CD14-positive monocyte (primary cell): Measurements from ENCODE around the gene SLC17A6. TPM values are rescaled to one million over a fixed set of nuclear protein-coding genes. Genes with fewer than 3 reads are reported as not detected.

Experiments
- DNase-seq, 3 donors: peaks; one replicate each; pipeline ENCODE4 v3.0.0-alpha.2; 2011 to 2022
- H2AFZ ChIP-seq: 2 replicates; pipeline ENCODE4 v1.6.0; 2012; ENCODE audit warnings: mild to moderate bottlenecking, low read depth, low read length, inconsistent platforms; ENCODE audit not compliant: insufficient read depth, poor library complexity, severe bottlenecking
- H3K27ac ChIP-seq, 2 donors: 1 replicate in 1 of 2; 2 replicates in 1 of 2; pipeline ENCODE4 v1.5.1; 2012 to 2013; ENCODE audit warnings: low read length in 2 of 2, control low read depth in 1 of 2, inconsistent platforms in 1 of 2, low read depth in 1 of 2, mild to moderate bottlenecking in 1 of 2
- H3K27me3 ChIP-seq, 2 donors: one replicate each; pipeline versions ENCODE4 v1.6.0 to v1.6.1; 2011 to 2013; ENCODE audit warnings: low read length in 2 of 2; ENCODE audit not compliant: control insufficient read depth in 2 of 2, insufficient read depth in 2 of 2
- H3K36me3 ChIP-seq, 2 donors: replicated peaks in 1 of 2; 1 replicate in 1 of 2; 2 replicates in 1 of 2; pipeline versions ENCODE4 v1.5.1 to v1.6.1; 2012 to 2013; ENCODE audit warnings: low read length in 2 of 2, control low read depth in 1 of 2, inconsistent platforms in 1 of 2, mild to moderate bottlenecking in 1 of 2; ENCODE audit not compliant: insufficient read depth in 2 of 2, control insufficient read depth in 1 of 2
- H3K4me1 ChIP-seq, 2 donors: 1 replicate in 1 of 2; 2 replicates in 1 of 2; pipeline versions ENCODE4 v1.5.1 to v1.6.1; 2012 to 2013; ENCODE audit warnings: low read length in 2 of 2, control low read depth in 1 of 2, inconsistent platforms in 1 of 2, mild to moderate bottlenecking in 1 of 2, moderate library complexity in 1 of 2; ENCODE audit not compliant: insufficient read depth in 2 of 2, control insufficient read depth in 1 of 2
- H3K4me2 ChIP-seq: replicated peaks from 2 replicates; pipeline ENCODE3; 2012; ENCODE audit warnings: low read length, moderate library complexity, mild to moderate bottlenecking; ENCODE audit not compliant: poor library complexity, severe bottlenecking; ENCODE audit errors: extremely low read depth
- H3K4me3 ChIP-seq, 3 experiments: fragments of 200-600 bp in 1 of 3; sonication (generic) in 1 of 3; replicated peaks in 1 of 3; 1 replicate in 2 of 3; 2 replicates in 1 of 3; pipeline ENCODE4 v1.5.1; 2011 to 2013; ENCODE audit warnings: low read length in 3 of 3, mild to moderate bottlenecking in 3 of 3, control low read depth in 2 of 3, low read depth in 2 of 3, inconsistent platforms in 1 of 3, moderate library complexity in 1 of 3
- H3K79me2 ChIP-seq: 2 replicates; pipeline ENCODE4 v1.6.0; 2012; ENCODE audit warnings: mild to moderate bottlenecking, control low read depth, inconsistent platforms, low read length, moderate library complexity; ENCODE audit not compliant: insufficient read depth
- H3K9ac ChIP-seq: 2 replicates; pipeline ENCODE4 v1.6.0; 2017; ENCODE audit warnings: low read length, mild to moderate bottlenecking; ENCODE audit not compliant: insufficient read depth, poor library complexity, severe bottlenecking
- H3K9me3 ChIP-seq, 2 donors: replicated peaks in 1 of 2; 1 replicate in 1 of 2; 2 replicates in 1 of 2; pipeline versions ENCODE4 v1.5.1 to v1.6.1; 2012 to 2013; ENCODE audit warnings: low read length in 2 of 2, control low read depth in 1 of 2; ENCODE audit not compliant: control insufficient read depth in 1 of 2, insufficient read depth in 1 of 2
- H4K20me1 ChIP-seq: 2 replicates; pipeline ENCODE4 v1.6.0; 2012; ENCODE audit warnings: mild to moderate bottlenecking, low read length, control low read depth, moderate library complexity; ENCODE audit not compliant: insufficient read depth
- H3K27ac Mint-ChIP-seq, 7 donors: one replicate each; pipeline ENCODE4 v1.8.0; 2020; ENCODE audit warnings: mild to moderate bottlenecking in 7 of 7, mixed read lengths in 7 of 7, moderate library complexity in 6 of 7, inconsistent platforms in 2 of 7
- H3K27me3 Mint-ChIP-seq, 3 donors: one replicate each; pipeline ENCODE4 v1.8.0; 2021 to 2022; ENCODE audit warnings: low read depth in 3 of 3, mild to moderate bottlenecking in 3 of 3, mixed read lengths in 3 of 3, moderate library complexity in 3 of 3, inconsistent platforms in 1 of 3
- H3K36me3 Mint-ChIP-seq, 2 donors: one replicate each; pipeline ENCODE4 v1.8.0; 2020; ENCODE audit warnings: mixed read lengths in 2 of 2, inconsistent platforms in 1 of 2, mild to moderate bottlenecking in 1 of 2
- H3K4me1 Mint-ChIP-seq: one replicate; pipeline ENCODE4 v1.8.0; 2020; ENCODE audit warnings: mild to moderate bottlenecking, mixed read lengths
- H3K4me3 Mint-ChIP-seq, 2 donors: one replicate each; pipeline ENCODE4 v1.8.0; 2020; ENCODE audit warnings: mild to moderate bottlenecking in 2 of 2, mixed read lengths in 2 of 2, moderate library complexity in 1 of 2
- H3K9me3 Mint-ChIP-seq, 7 donors: one replicate each; pipeline ENCODE4 v1.8.0; 2020 to 2022; ENCODE audit warnings: mixed read lengths in 7 of 7, mild to moderate bottlenecking in 6 of 7, moderate library complexity in 6 of 7, inconsistent platforms in 2 of 7
- WGBS: methylation state at CpG from one replicate; pipeline ENCODE4 v1.1.5; 2013; ENCODE audit warnings: missing lambda C conversion rate; ENCODE audit not compliant: insufficient coverage; 5-methylcytosine and 5-hydroxymethylcytosine counted together
- intact Hi-C, 2 donors: fragments of 100-400 bp; cut with micrococcal nuclease; formaldehyde crosslinking; loops; one replicate each; pipeline versions ENCODE4 v1.15.0 to v1.15.1; 2023
- polyA minus RNA-seq: library from RNA; depleted of rRNA, polyadenylated mRNA; stranded (reverse); fragments of >200 nt; gene quantifications from 2 replicates; pipeline ENCODE4 v1.2.3, GENCODE V29; 2012
- polyA plus RNA-seq, 3 donors: library from polyadenylated mRNA; depleted of rRNA in 1 of 3; unstranded in 2 of 3; stranded (reverse) in 1 of 3; fragments of 300-500 nt in 2 of 3; fragments of >200 nt in 1 of 3; fragmentation: Illumina TruSeq in 2 of 3; gene quantifications; 1 replicate in 2 of 3; 2 replicates in 1 of 3; pipeline ENCODE4 v1.2.3, GENCODE V29; 2012 to 2021
- total RNA-seq, 12 experiments: library from RNA in 1 of 12; stranded (reverse) in 1 of 12; fragments of 120-200 nt in 1 of 12; gene quantifications; one replicate each; pipeline ENCODE4 v1.2.4 and lab custom pipeline; 2013 to 2026; ENCODE audit warnings: mixed read lengths in 6 of 12, inconsistent platforms in 1 of 12
- TF ChIP-seq, protein P1 (sequence below): fragments of 200-600 bp; IDR thresholded peaks from one replicate; pipeline ENCODE4 v1.8.0; 2022; ENCODE audit warnings: antibody characterized with exemption, mild to moderate bottlenecking

Gene SLC17A6
- total RNA-seq (2013) = not detected
- not detected for polyA plus RNA-seq
- not detected in 2 replicates for polyA minus RNA-seq
- 0 to 1.0 (median 0.08) reads per million in 11 experiments for total RNA-seq (lab: John Stamatoyannopoulos, UW)

DNA sequence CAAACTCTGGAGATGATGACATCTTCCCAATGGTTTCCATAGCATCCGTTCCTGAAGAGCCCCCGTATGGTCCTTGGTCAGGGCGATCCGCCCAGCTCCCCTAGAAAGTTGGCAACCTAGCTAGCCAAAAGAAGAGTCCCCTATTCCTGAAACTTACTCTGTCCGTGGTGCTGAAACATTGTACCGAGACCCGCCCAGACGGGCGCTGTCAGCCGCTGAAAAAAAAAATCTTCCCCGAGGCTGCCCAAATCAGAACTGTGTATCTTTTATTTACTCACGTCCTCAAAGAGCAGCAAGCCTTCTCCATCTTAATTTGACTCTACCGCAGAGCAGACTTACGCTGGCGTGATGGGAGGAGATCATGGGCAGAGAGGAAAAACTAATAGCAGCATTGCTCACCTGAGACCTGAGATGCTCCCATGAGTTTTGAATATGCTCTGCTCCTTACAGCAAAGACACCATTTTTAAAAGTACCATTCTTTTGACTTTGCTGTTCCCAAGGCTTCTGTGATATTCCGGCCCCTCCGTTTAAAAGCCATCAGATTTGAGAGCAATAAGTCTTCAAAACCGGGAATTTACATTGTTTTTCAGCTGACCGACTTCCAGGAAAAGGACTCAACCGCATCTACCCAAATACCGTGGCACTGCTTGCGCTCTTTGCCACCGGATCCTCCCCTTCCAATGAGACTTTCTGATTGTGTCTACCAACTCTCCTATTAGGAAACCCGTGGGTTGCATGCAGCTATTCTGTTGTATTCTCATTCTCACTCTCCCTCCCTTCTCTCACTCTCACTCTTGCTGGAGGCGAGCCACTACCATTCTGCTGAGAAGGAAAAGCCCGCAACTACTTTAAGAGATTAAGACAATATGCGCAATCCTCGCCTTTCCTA, at the start of gene SLC17A6:
SLC17A6 (plus strand) TSS at position 786 of the 890 bp plus-strand sequence. CDS start 153 bp downstream, outside the sequence.
- H3K79me2 ChIP-seq = no peaks in the 10 kb centered on the region
- no peak within 1 kb of the TSS for H3K4me2 ChIP-seq
- no peaks in the 10 kb centered on the region for H4K20me1 ChIP-seq
- peaks cover 6 to 28% of the 10 kb centered on the region in 2 donors for H3K9me3 ChIP-seq
- DNase-seq = no peak
- no peaks in the 10 kb centered on the region for H3K4me1 Mint-ChIP-seq
- peaks cover 60 to 69% of the 10 kb centered on the region in 2 donors for H3K27me3 ChIP-seq
- no peaks in the 10 kb centered on the region for H3K4me1 ChIP-seq
- no peak within 1 kb of the TSS for H3K4me3 ChIP-seq
- peak within 1 kb of the TSS in 1 of 2 donors; percentile 67 for H3K4me3 Mint-ChIP-seq
- H3K27me3 Mint-ChIP-seq = peaks cover 58 to 62% (median 61%) of the 10 kb centered on the region in 3 donors
- no peak within 1 kb of the TSS for H3K27ac ChIP-seq
- H3K36me3 ChIP-seq = no peaks in the 10 kb centered on the region
- H2AFZ ChIP-seq = no peak within 1 kb of the TSS
- peaks cover 0 to 29% (median 15%) of the 10 kb centered on the region in 7 donors for H3K9me3 Mint-ChIP-seq
- WGBS = 4% methylated on average over 18 of the region's 28 CpGs
- intact Hi-C loops = loop anchor here (10.0 kb wide), 2 partner anchors 447 to 457 kb away; no protein-coding TSS in a partner anchor
- no peak within 1 kb of the TSS for H3K9ac ChIP-seq
- peaks cover 3 to 9% of the 10 kb centered on the region in 2 donors for H3K36me3 Mint-ChIP-seq
- no peak within 1 kb of the TSS for H3K27ac Mint-ChIP-seq
- TF ChIP-seq, protein P1, sequence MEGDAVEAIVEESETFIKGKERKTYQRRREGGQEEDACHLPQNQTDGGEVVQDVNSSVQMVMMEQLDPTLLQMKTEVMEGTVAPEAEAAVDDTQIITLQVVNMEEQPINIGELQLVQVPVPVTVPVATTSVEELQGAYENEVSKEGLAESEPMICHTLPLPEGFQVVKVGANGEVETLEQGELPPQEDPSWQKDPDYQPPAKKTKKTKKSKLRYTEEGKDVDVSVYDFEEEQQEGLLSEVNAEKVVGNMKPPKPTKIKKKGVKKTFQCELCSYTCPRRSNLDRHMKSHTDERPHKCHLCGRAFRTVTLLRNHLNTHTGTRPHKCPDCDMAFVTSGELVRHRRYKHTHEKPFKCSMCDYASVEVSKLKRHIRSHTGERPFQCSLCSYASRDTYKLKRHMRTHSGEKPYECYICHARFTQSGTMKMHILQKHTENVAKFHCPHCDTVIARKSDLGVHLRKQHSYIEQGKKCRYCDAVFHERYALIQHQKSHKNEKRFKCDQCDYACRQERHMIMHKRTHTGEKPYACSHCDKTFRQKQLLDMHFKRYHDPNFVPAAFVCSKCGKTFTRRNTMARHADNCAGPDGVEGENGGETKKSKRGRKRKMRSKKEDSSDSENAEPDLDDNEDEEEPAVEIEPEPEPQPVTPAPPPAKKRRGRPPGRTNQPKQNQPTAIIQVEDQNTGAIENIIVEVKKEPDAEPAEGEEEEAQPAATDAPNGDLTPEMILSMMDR = no peak

DNA sequence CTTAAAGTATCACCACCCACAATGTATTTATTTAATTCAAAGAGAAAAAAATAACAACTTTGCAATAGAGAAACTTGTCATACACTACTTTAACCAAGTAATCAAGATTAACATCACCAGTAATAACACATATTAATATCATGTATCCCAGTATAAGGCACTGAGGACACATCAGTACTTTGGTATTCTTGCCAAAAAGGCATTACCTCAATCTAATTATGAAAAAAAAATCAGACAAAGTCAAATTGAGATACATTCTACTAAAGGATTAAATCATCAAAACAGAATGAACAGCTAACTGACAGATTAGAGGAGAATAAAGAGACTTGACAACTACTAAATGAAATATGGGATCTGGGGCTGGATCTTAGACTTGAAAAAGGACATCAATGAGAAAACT, 35.8 kb upstream of the SLC17A6 start:
- Histone ChIP-seq H3K4me1 (no peaks in the 10 kb centered on the region), H3K79me2 (no peaks in the 10 kb centered on the region), H3K27ac (no peak overlapping the region), H3K9ac (no peak overlapping the region), H3K27me3 (peaks cover 6 to 15% of the 10 kb centered on the region in 2 donors), H4K20me1 (no peaks in the 10 kb centered on the region), H3K4me2 (no peak overlapping the region), H3K9me3 (no peaks in the 10 kb centered on the region), H3K36me3 (no peaks in the 10 kb centered on the region), H2AFZ (no peak overlapping the region), H3K4me3 (no peak overlapping the region)
- Mint-ChIP-seq H3K4me3 (peak overlapping the region in 1 of 2 donors; percentile 41), H3K27me3 (peaks cover 3 to 11% (median 6%) of the 10 kb centered on the region in 3 donors), H3K4me1 (no peaks in the 10 kb centered on the region), H3K27ac (no peak overlapping the region), H3K36me3 (no peaks in the 10 kb centered on the region), H3K9me3 (no peaks in the 10 kb centered on the region)
- no peak for DNase-seq
- intact Hi-C loops = no loop called here
- TF ChIP-seq, protein P1 = no peak
